ENCODE results near the gene COL6A1.
A peak's percentile ranks its signal among the peaks of the same experiment; 100 is the strongest.

Gene COL6A1, protein sequence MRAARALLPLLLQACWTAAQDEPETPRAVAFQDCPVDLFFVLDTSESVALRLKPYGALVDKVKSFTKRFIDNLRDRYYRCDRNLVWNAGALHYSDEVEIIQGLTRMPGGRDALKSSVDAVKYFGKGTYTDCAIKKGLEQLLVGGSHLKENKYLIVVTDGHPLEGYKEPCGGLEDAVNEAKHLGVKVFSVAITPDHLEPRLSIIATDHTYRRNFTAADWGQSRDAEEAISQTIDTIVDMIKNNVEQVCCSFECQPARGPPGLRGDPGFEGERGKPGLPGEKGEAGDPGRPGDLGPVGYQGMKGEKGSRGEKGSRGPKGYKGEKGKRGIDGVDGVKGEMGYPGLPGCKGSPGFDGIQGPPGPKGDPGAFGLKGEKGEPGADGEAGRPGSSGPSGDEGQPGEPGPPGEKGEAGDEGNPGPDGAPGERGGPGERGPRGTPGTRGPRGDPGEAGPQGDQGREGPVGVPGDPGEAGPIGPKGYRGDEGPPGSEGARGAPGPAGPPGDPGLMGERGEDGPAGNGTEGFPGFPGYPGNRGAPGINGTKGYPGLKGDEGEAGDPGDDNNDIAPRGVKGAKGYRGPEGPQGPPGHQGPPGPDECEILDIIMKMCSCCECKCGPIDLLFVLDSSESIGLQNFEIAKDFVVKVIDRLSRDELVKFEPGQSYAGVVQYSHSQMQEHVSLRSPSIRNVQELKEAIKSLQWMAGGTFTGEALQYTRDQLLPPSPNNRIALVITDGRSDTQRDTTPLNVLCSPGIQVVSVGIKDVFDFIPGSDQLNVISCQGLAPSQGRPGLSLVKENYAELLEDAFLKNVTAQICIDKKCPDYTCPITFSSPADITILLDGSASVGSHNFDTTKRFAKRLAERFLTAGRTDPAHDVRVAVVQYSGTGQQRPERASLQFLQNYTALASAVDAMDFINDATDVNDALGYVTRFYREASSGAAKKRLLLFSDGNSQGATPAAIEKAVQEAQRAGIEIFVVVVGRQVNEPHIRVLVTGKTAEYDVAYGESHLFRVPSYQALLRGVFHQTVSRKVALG

DNA sequence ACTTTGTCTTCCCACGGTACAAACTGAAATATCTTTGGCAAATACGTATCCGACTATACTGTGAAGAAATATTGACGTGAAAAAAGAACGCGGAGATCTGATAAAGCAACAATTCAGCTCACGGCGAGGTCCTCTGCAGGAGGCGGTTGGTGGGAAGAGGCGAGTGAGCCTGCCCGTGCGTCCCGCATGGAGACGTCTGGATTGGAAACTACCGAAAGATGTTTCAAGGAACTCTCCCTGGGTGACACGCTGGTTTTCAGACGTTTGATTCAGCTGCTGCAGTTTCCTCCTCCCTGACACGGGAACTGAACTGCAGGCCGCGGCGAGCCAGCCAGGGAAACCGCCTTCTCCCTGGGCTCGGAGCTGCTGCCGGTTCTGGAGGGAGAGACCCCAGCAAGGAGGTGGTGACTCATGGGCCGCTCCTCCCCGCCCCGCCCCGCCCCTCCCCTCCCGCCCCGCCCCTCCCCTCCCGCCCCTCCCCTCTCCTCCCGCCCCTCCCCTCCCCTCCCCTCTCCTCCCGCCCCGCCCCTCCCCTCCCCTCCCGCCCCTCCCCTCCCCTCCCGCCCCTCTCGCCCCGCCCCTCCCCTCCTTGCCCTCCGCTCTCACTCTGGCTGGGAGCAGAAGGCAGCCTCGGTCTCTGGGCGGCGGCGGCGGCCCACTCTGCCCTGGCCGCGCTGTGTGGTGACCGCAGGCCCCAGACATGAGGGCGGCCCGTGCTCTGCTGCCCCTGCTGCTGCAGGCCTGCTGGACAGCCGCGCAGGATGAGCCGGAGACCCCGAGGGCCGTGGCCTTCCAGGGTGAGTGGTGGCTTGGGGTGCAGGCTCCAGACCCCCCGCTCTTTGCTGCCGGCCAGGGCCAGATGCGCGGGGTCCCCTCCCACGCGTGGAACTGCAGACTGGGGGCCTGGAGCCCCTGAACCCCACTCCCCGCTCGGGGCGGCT, at the start of gene COL6A1:
Gene COL6A1 (plus strand): TSS at position 620 of the 941 bp plus-strand sequence. CDS start 81 bp downstream, at position 701.
- DNase-seq (ENCODE audit: low read depth), result peak; percentile 86
- TF ChIP-seq, protein P1, sequence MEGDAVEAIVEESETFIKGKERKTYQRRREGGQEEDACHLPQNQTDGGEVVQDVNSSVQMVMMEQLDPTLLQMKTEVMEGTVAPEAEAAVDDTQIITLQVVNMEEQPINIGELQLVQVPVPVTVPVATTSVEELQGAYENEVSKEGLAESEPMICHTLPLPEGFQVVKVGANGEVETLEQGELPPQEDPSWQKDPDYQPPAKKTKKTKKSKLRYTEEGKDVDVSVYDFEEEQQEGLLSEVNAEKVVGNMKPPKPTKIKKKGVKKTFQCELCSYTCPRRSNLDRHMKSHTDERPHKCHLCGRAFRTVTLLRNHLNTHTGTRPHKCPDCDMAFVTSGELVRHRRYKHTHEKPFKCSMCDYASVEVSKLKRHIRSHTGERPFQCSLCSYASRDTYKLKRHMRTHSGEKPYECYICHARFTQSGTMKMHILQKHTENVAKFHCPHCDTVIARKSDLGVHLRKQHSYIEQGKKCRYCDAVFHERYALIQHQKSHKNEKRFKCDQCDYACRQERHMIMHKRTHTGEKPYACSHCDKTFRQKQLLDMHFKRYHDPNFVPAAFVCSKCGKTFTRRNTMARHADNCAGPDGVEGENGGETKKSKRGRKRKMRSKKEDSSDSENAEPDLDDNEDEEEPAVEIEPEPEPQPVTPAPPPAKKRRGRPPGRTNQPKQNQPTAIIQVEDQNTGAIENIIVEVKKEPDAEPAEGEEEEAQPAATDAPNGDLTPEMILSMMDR (conservative IDR thresholded peaks at IDR 0.05; ENCODE audit: control insufficient read depth, insufficient read depth, low read depth, low read length), result no peak
- peak within 1 kb of the TSS; percentile 80 for H3K4me3 ChIP-seq (ENCODE audit: control insufficient read depth, low read depth, low read length)

DNA sequence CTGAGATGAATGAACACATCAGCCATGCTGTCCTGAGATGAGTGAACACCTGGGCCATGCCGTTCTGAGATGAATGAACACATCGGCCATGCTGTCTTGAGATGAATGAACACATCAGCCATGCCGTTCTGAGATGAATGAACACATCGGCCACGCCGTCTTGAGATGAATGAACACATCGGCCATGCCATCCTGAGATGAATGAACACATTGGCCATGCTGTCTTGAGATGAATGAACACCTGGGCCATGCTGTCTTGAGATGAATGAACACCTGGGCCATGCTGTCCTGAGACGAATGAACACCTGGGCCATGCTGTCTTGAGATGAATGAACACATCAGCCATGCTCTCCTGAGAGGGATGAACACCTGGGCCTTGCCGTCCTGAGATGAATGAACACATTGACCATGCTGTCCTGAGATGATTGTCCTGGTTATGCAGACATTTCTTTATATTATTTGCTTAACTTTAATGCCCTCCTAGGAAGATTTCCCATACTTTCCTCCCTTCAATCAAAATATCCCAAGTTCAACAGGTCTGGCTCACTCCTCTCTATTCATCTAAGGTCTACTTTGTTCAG, 48.6 kb upstream of the COL6A1 start:
- no peak overlapping the region for H3K4me3 ChIP-seq (ENCODE audit: control insufficient read depth, low read depth, low read length)
- TF ChIP-seq, protein P1 (conservative IDR thresholded peaks at IDR 0.05; ENCODE audit: control insufficient read depth, insufficient read depth, low read depth, low read length), result no peak
- no peak for DNase-seq (ENCODE audit: low read depth)

DNA sequence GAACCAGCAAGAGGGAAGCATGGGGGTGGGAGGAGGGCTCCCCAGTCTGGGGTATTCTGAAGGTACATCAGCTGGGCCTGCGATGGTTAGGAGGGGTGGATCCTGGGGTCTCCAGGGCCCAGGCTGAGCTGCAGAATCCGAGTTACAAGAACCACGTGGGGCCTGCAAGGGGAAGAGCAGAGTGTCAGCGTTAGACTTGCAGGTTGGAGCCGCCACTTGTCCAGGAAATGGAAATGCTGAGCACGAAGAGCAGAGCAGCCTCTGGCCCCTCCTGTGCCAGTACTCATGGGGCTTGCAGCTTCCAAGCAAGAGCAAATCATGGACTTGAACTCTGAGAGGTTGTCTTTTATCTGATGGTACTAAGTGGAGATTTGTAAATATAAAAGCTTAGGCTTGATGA, 47.5 kb upstream of the COL6A1 start:
- no peak for DNase-seq (ENCODE audit: low read depth)
- H3K4me3 ChIP-seq (ENCODE audit: control insufficient read depth, low read depth, low read length), result no peak overlapping the region
- TF ChIP-seq, protein P1 (conservative IDR thresholded peaks at IDR 0.05; ENCODE audit: control insufficient read depth, insufficient read depth, low read depth, low read length), result no peak

DNA sequence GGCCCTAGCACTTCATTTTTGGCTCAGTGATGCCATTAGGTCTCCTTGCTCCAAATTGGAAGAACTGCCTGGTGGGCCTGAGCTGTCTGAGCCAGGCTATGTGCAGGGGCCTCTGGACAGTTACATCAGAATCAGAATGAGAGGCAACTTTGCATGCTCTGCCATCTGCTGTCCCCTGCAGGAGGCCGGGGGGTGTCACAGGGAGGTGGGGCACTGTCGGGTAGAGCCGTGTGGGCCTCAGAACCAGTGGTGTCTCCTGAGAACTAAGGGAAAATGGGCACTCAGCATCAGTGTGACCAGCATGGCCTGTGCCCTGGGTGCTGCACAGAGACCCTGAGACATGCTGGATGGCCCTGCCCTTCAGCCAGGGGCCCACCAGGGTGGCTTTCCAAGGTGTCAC, 47.0 kb upstream of the COL6A1 start:
- TF ChIP-seq, protein P1 (conservative IDR thresholded peaks at IDR 0.05; ENCODE audit: control insufficient read depth, insufficient read depth, low read depth, low read length), result no peak
- no peak overlapping the region for H3K4me3 ChIP-seq (ENCODE audit: control insufficient read depth, low read depth, low read length)
- no peak for DNase-seq (ENCODE audit: low read depth)

DNA sequence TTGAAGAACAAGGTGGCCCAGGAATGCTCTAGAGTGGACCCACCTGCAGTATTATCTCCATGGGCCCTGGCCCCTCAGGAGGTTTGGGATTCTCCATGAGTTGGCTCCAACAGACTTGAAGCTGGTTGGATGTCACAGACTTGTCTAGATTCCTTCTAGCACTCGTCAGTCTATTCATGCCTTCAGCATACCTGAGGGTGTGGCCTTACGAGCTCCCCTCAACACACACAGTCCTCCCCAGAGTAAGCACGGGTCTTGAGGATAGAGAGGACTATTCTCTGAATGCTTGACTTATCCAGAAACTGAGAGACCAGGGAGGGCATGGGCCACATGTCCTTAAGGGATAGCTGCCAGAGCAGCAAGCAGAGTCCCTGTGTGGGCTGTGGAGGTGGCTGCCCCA, 45.9 kb upstream of the COL6A1 start:
- TF ChIP-seq, protein P1 (conservative IDR thresholded peaks at IDR 0.05; ENCODE audit: control insufficient read depth, insufficient read depth, low read depth, low read length), result no peak
- peak; percentile 60 for DNase-seq (ENCODE audit: low read depth)
- H3K4me3 ChIP-seq (ENCODE audit: control insufficient read depth, low read depth, low read length), result no peak overlapping the region

All from fibroblast of mammary gland (primary cell).